ENCODE data around the gene HHAT. TPM values are rescaled to one million over a fixed set of nuclear protein-coding genes. Genes with fewer than 3 reads are reported as not detected.

Gene HHAT
- total and polyA plus RNA-seq, 7 donors, result 0.11 to 0.64 (median 0.16) TPM

DNA sequence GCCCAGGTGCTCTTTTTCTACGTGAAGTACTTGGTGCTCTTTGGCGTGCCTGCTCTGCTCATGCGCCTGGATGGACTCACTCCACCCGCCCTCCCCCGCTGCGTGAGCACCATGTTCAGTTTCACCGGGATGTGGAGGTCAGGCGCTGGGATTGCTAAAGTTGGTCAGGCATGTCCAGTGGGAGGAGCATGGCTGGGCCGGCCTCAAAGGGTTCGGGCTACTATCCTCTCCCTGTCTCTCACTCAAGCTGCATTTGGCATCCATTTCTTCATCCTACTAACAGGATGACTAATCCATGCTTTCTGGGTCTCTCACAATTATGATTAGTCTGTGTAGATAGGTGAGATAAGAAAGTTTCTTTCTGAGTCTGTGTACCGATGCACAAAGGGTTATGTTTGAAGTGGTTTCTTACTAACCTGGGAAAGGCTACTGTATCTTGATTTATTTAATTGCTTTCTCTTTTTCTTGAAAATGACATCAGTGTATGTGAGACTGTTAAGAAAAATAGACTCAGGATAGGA, 135.9 kb downstream of the HHAT start:
- Histone ChIP-seq H3K36me3 (ENCODE audit: insufficient read depth in 1 of 2, low read depth in 1 of 2) (no peaks in the 10 kb centered on the region), H3K27ac (no peak overlapping the region), H3K27me3 (ENCODE audit: insufficient read depth in 3 of 3, low read length in 2 of 3) (no peaks in the 10 kb centered on the region), H3K4me1 (no peaks in the 10 kb centered on the region), H3K4me3 (no peak overlapping the region), H3K9me3 (no peaks in the 10 kb centered on the region)
- TF ChIP-seq, protein P1, sequence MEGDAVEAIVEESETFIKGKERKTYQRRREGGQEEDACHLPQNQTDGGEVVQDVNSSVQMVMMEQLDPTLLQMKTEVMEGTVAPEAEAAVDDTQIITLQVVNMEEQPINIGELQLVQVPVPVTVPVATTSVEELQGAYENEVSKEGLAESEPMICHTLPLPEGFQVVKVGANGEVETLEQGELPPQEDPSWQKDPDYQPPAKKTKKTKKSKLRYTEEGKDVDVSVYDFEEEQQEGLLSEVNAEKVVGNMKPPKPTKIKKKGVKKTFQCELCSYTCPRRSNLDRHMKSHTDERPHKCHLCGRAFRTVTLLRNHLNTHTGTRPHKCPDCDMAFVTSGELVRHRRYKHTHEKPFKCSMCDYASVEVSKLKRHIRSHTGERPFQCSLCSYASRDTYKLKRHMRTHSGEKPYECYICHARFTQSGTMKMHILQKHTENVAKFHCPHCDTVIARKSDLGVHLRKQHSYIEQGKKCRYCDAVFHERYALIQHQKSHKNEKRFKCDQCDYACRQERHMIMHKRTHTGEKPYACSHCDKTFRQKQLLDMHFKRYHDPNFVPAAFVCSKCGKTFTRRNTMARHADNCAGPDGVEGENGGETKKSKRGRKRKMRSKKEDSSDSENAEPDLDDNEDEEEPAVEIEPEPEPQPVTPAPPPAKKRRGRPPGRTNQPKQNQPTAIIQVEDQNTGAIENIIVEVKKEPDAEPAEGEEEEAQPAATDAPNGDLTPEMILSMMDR (IDR thresholded peaks at IDR 0.05), result no peak
- 85 to 93% (median 88%) methylated on average over 11 of the region's 11 CpGs for WGBS, 3 donors
- ATAC-seq (no peak), DNase-seq (no peak)
- intact Hi-C loops (cut with DNase I), result no loop called here

DNA sequence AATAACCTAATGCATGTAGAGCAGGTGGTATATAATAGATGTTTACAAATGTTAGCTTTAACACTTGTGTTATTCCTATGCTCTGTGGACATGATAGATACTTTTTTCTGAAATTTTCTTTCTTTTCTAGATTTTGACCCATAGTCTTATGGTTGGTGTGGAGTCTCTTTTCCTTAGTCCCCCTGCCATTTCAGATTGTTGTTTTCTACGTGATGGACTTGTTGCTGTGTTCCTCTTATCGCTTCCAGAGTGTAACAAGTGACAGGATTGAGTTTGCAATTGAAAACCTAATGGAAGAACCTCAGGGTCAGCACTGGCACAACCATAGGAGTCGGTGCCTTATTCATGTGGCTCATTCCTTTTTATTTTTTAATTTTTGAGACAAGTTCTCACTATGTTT, 136.4 kb downstream of the HHAT start:
- intact Hi-C loops (cut with DNase I), result no loop called here
- no peaks in the 10 kb centered on the region for H3K27me3 ChIP-seq (ENCODE audit: insufficient read depth in 3 of 3, low read length in 2 of 3)
- H3K9me3 ChIP-seq, result no peaks in the 10 kb centered on the region
- H3K36me3 ChIP-seq (ENCODE audit: insufficient read depth in 1 of 2, low read depth in 1 of 2), result no peaks in the 10 kb centered on the region
- WGBS, 3 donors, result 91 to 95% (median 91%) methylated on average over 3 of the region's 3 CpGs
- H3K4me1 ChIP-seq, result no peaks in the 10 kb centered on the region
- DNase-seq, result no peak
- TF ChIP-seq, protein P1 (IDR thresholded peaks at IDR 0.05), result no peak
- ATAC-seq, result no peak
- no peak overlapping the region for H3K4me3 ChIP-seq
- no peak overlapping the region for H3K27ac ChIP-seq

DNA sequence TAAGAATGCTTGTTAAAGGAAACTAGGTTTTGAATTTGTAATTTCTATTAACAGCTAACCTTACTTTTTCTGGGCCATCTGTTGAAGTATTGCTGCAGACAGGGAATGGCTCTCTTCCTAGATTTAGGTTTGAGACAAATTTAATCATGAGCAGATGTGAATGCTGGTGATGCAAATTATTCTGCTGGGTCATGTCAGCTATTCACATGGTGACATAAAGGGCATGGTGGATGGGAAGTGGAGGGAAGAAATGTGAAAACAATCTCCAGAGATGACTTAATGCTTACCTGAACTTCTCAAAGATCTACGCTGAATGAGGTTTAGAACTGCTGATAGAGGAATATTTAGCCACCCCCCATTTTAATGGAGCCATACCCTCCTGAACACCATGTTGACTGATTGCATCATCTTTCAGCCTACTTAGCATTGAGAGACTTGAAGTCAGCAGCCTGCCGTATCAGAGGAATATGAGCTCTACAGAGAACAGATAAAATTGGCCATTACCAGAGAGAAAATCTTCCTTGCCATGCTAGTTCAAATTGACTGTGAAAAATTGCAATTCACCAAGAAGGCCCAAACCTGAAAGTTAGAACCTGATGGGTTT, 138.8 kb downstream of the HHAT start:
- TF ChIP-seq, protein P1 (IDR thresholded peaks at IDR 0.05), result no peak
- intact Hi-C loops (cut with DNase I), result no loop called here

DNA sequence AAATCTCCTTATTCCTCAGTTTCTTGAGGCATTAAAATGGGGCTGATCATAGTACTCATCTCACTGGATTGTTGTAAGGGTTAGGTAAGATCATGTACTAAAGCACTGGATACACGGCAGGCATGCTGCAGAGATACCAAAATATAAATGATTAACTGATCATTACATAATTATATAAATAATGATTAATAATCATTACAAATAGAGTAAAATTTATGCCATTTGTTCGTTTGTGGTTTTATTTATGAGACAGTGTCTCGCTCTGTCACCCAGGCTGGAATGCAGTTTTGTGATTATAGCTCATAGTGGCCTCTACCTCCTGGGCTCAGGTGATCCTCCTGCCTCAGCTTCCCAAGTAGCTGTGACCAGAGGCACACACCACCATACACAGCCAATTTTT, 140.7 kb downstream of the HHAT start:
- no peaks in the 10 kb centered on the region for H3K4me1 ChIP-seq
- TF ChIP-seq, protein P1 (IDR thresholded peaks at IDR 0.05), result no peak
- H3K27me3 ChIP-seq (ENCODE audit: insufficient read depth in 3 of 3, low read length in 2 of 3), result no peaks in the 10 kb centered on the region
- H3K36me3 ChIP-seq (ENCODE audit: insufficient read depth in 1 of 2, low read depth in 1 of 2), result no peaks in the 10 kb centered on the region
- H3K4me3 ChIP-seq, result no peak overlapping the region
- ATAC-seq (no peak), DNase-seq (no peak)
- H3K9me3 ChIP-seq, result no peaks in the 10 kb centered on the region
- 84 to 90% (median 86%) methylated on average over 3 of the region's 3 CpGs for WGBS, 3 donors
- no peak overlapping the region for H3K27ac ChIP-seq
- intact Hi-C loops (cut with DNase I), result no loop called here

More for the DNA sequence above, 138.8 kb downstream of the HHAT start:
- DNase-seq, result no peak
- Histone ChIP-seq H3K4me3 (no peak overlapping the region), H3K4me1 (no peaks in the 10 kb centered on the region), H3K9me3 (no peaks in the 10 kb centered on the region), H3K27ac (no peak overlapping the region), H3K36me3 (ENCODE audit: insufficient read depth in 1 of 2, low read depth in 1 of 2) (no peaks in the 10 kb centered on the region), H3K27me3 (ENCODE audit: insufficient read depth in 3 of 3, low read length in 2 of 3) (no peaks in the 10 kb centered on the region)
- WGBS, 3 donors, result 74 to 89% (median 83%) methylated on average over 2 of the region's 2 CpGs
- ATAC-seq, result no peak

DNA sequence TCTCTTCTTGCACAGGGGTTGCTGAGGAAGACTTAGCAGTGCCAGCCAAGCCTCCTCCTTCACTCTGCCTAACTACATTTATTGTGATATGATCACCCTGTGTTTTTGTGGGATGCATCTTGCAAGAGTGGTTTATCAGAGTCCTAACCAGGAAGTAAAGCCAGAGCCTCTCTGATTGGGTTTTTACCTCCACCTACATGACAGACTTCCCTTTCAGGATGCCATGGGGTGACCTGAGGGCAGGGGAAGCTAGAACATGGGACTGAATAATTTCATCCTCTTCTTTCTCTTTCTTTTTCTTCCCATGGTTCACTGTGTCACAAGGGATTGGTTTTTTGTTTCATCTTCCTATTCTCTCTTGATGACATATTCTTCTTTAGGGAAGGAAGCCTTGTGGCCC, 146.6 kb downstream of the HHAT start:
- Histone ChIP-seq H3K9me3 (no peaks in the 10 kb centered on the region), H3K36me3 (ENCODE audit: insufficient read depth in 1 of 2, low read depth in 1 of 2) (no peaks in the 10 kb centered on the region), H3K27ac (no peak overlapping the region), H3K4me1 (no peaks in the 10 kb centered on the region), H3K27me3 (ENCODE audit: insufficient read depth in 3 of 3, low read length in 2 of 3) (no peaks in the 10 kb centered on the region), H3K4me3 (no peak overlapping the region)
- TF ChIP-seq, protein P1 (IDR thresholded peaks at IDR 0.05), result no peak
- DNase-seq (no peak), ATAC-seq (no peak)
- intact Hi-C loops (cut with DNase I), result no loop called here
